ENCODE data around the gene RELN.

GRCh38 chr7:103683348-103683747, 306.1 kb downstream of the RELN start:
- TF ChIP-seq CTCF (IDR thresholded peaks at IDR 0.05 in 2 of 3, conservative IDR thresholded peaks at IDR 0.05 in 1 of 3; ENCODE audit: control insufficient read depth in 2 of 3, extremely low read depth in 1 of 3, insufficient read depth in 1 of 3, low read depth in 3 of 3, low read length in 3 of 3) (no peak), ZNF24 (IDR thresholded peaks at IDR 0.05) (no peak), CHD4 (IDR thresholded peaks at IDR 0.05) (no peak), RAD51 (IDR thresholded peaks at IDR 0.05) (no peak), POLR2AphosphoS5 (IDR thresholded peaks at IDR 0.05; ENCODE audit: low read length) (no peak)

Data from GM12878 (cell line).